Measurements from ENCODE around the gene CROCC2.

The CROCC2 gene

GRCh38 chr2:240987588-240987987 is 81.5 kb downstream of the CROCC2 start:
- DNase-seq (ENCODE audit: low read depth in 2 of 2), result no peak

- DNase-seq (ENCODE audit: low read depth in 2 of 2), result no peak
These were observed 82.0 kb downstream of the CROCC2 start for GRCh38 chr2:240988146-240988545.

GRCh38 chr2:240988571-240989271 is 82.6 kb downstream of the CROCC2 start:
- no peak for DNase-seq (ENCODE audit: low read depth in 2 of 2)

GRCh38 chr2:240989451-240990265 is 83.5 kb downstream of the CROCC2 start:
- no peak for DNase-seq (ENCODE audit: low read depth in 2 of 2)

GRCh38 chr2:240990266-240990529 is 84.1 kb downstream of the CROCC2 start:
- no peak for DNase-seq (ENCODE audit: low read depth in 2 of 2)

GRCh38 chr2:240990726-240991377 is 84.7 kb downstream of the CROCC2 start:
- no peak for DNase-seq (ENCODE audit: low read depth in 2 of 2)

GRCh38 chr2:240991378-240992263 is 85.5 kb downstream of the CROCC2 start:
- DNase-seq (ENCODE audit: low read depth in 2 of 2), result no peak

- no peak for DNase-seq (ENCODE audit: low read depth in 2 of 2)
These were observed 86.6 kb downstream of the CROCC2 start for GRCh38 chr2:240992572-240993291.

- no peak for DNase-seq (ENCODE audit: low read depth in 2 of 2)
These were observed 87.5 kb downstream of the CROCC2 start for GRCh38 chr2:240993446-240994170.

- DNase-seq (ENCODE audit: low read depth in 2 of 2), result no peak
These were observed 88.2 kb downstream of the CROCC2 start for GRCh38 chr2:240994171-240994896.

- DNase-seq (ENCODE audit: low read depth in 2 of 2), result no peak
These were observed 89.2 kb downstream of the CROCC2 start for GRCh38 chr2:240995041-240996021.

GRCh38 chr2:240996161-240996833 is 90.2 kb downstream of the CROCC2 start:
- DNase-seq (ENCODE audit: low read depth in 2 of 2), result no peak

- DNase-seq (ENCODE audit: low read depth in 2 of 2), result no peak
These were observed 90.7 kb downstream of the CROCC2 start for GRCh38 chr2:240996834-240997140.

GRCh38 chr2:240997141-240997855 is 91.2 kb downstream of the CROCC2 start:
- DNase-seq (ENCODE audit: low read depth in 2 of 2), result no peak

- DNase-seq (ENCODE audit: low read depth in 2 of 2), result peak; percentile 23 to 41
These were observed 91.9 kb downstream of the CROCC2 start, which contains the start of gene SNED1 for GRCh38 chr2:240997856-240998705. SNED1 (plus strand) TSS chr2:240998618; CDS start chr2:240998838, 220 bp downstream.

GRCh38 chr2:240998706-240998994 is 92.5 kb downstream of the CROCC2 start:
- no peak for DNase-seq (ENCODE audit: low read depth in 2 of 2)
